ENCODE data around the gene ASXL3. TPM values are rescaled to one million over a fixed set of nuclear protein-coding genes. Genes with fewer than 3 reads are reported as not detected.

ASXL3 gene
- total and polyA plus RNA-seq, 9 of the 15 experiments (the other 6 are each of a cell fraction or from before 2014, with no cell fraction given) = not detected

DNA sequence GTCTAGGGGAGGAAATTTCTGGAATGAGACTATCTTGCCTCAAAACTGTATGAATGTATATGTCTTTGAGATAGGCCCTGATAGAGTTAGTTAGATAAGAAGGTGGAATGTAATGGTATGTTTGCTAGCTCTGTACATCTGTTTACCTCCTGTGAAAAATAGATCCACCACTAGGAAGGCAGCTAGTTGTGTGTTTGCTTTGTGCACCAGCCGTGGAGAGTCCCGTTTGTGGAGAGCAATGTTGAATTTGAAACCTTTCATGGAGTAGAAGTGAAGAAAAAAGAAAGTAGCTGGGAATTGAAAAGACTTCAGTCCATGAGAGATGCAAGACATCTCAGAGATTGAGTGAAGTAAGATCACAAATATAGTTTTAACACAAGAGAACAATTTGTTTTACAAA is 25.4 kb downstream of the ASXL3 start (continued):
- TF ChIP-seq ZNF224 (CRISPR knock-in tag; IDR thresholded peaks at IDR 0.05) = no peak
- TF ChIP-seq ZNF121 (CRISPR knock-in tag; conservative IDR thresholded peaks at IDR 0.05) = no peak
- no peak for TF ChIP-seq ZNF324 (CRISPR knock-in tag; IDR thresholded peaks at IDR 0.05)
- TF ChIP-seq POLR3G (IDR thresholded peaks at IDR 0.05; ENCODE audit: extremely low read depth, insufficient read length, insufficient replicate concordance) = no peak
- TF ChIP-seq, protein P1, sequence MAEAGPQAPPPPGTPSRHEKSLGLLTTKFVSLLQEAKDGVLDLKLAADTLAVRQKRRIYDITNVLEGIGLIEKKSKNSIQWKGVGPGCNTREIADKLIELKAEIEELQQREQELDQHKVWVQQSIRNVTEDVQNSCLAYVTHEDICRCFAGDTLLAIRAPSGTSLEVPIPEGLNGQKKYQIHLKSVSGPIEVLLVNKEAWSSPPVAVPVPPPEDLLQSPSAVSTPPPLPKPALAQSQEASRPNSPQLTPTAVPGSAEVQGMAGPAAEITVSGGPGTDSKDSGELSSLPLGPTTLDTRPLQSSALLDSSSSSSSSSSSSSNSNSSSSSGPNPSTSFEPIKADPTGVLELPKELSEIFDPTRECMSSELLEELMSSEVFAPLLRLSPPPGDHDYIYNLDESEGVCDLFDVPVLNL (CRISPR knock-in tag; IDR thresholded peaks at IDR 0.05; ENCODE audit: low read depth) = no peak

- ATAC-seq (no peak), DNase-seq (ENCODE audit: extremely low read depth in 1 of 4, low spot score in 3 of 4) (no peak), FAIRE-seq (no peak)
- Histone ChIP-seq H3K4me2 (ENCODE audit: insufficient read depth, low read length) (no peak overlapping the region), H3K4me1 (replicated peaks in 1 of 2; ENCODE audit: control insufficient read depth in 2 of 2, insufficient read depth in 2 of 2, low read length in 2 of 2) (no peaks in the 10 kb centered on the region), H3K9me1 (ENCODE audit: control insufficient read depth, insufficient read depth, low read length) (no peaks in the 10 kb centered on the region), H3K9me3 (replicated peaks; ENCODE audit: control insufficient read depth, insufficient read depth, low read depth, low read length) (no peaks in the 10 kb centered on the region), H2AFZ (ENCODE audit: low read depth, low read length) (no peak overlapping the region), H3K36me3 (ENCODE audit: control insufficient read depth, insufficient read depth, low read length) (no peaks in the 10 kb centered on the region), H4K20me1 (replicated peaks; ENCODE audit: control insufficient read depth, insufficient read depth, low read length) (no peaks in the 10 kb centered on the region), H3K4me3 (no peak overlapping the region), H3K9ac (ENCODE audit: insufficient read depth in 1 of 2, low read depth in 2 of 2, low read length in 2 of 2) (no peak overlapping the region), H3K27ac (ENCODE audit: extremely low read depth, low read depth, low read length) (no peak overlapping the region), H3K27me3 (ENCODE audit: control insufficient read depth in 2 of 2, insufficient read depth in 2 of 2, low read length in 2 of 2) (no peaks in the 10 kb centered on the region), H3K79me2 (ENCODE audit: control insufficient read depth, insufficient read depth, low read length) (no peaks in the 10 kb centered on the region)
- CTCF ChIA-PET (ENCODE audit: low intra/inter-chr PET ratio) = no interaction called here
- intact Hi-C loops (cut with micrococcal nuclease) (no loop called here), in situ Hi-C loops (cut with MboI) (no loop called here)
- POLR2A ChIA-PET = interaction anchor here (0.6 kb wide), 1 partner anchor 23 kb away, joined by 3 read pairs; no protein-coding TSS in a partner anchor
- BruUV-seq (replicated peaks) = no TSS peak
- no peak for TF ChIP-seq ZBTB43 (CRISPR knock-in tag; IDR thresholded peaks at IDR 0.05)
- TF ChIP-seq CREBBP (IDR thresholded peaks at IDR 0.05; ENCODE audit: low read depth, low read length) = no peak
- no peak for TF ChIP-seq ZNF507 (tag; conservative IDR thresholded peaks at IDR 0.05)
- no peak for TF ChIP-seq ZNF24 (IDR thresholded peaks at IDR 0.05)
- TF ChIP-seq HMG20B (CRISPR knock-in tag; IDR thresholded peaks at IDR 0.05) = no peak
- TF ChIP-seq KDM5B (IDR thresholded peaks at IDR 0.05; ENCODE audit: insufficient replicate concordance, low read depth, low read length) = no peak
- no peak for TF ChIP-seq U2AF1 (optimal IDR thresholded peaks at IDR 0.05; ENCODE audit: low read depth, low read length)
- no peak for TF ChIP-seq JUND (IDR thresholded peaks at IDR 0.05; ENCODE audit: borderline replicate concordance, low read depth, low read length)
- no peak for TF ChIP-seq JUND (tag; IDR thresholded peaks at IDR 0.05; ENCODE audit: borderline replicate concordance, low read depth, low read length)
- TF ChIP-seq E4F1 (CRISPR knock-in tag; IDR thresholded peaks at IDR 0.05; ENCODE audit: borderline replicate concordance) = no peak
- no peak for TF ChIP-seq GMEB1 (CRISPR knock-in tag; IDR thresholded peaks at IDR 0.05)
- TF ChIP-seq BCOR (IDR thresholded peaks at IDR 0.05) = no peak
Measured at GRCh38 chr18:33605250-33605649, 27.2 kb downstream of the ASXL3 start.

All from K562 (cell line).